ENCODE measurements around the gene PCAT6. TPM values are rescaled to one million over a fixed set of nuclear protein-coding genes. Genes with fewer than 3 reads are reported as not detected.
A peak's percentile ranks its signal among the peaks of the same experiment; 100 is the strongest.

The PCAT6 gene
- total and polyA plus RNA-seq, 2 of the 8 experiments (the other 6 are each of a cell fraction or from before 2014, with no cell fraction given), result 4.6 to 14.7 TPM

GRCh38 chr1:202844935-202845334, 34.2 kb downstream of the PCAT6 start:
- H4K91ac ChIP-seq (replicated peaks; ENCODE audit: insufficient read length, low read length), result no peak overlapping the region
- WGBS, 2 experiments (ENCODE audit: extremely low coverage in 1 of 2, insufficient coverage in 1 of 2, insufficient read length in 1 of 2, insufficient replicate concordance in 2 of 2, low coverage in 1 of 2, low lambda C conversion rate in 2 of 2, missing lambda C conversion rate in 1 of 2), result 72% methylated on average over 6 of the region's 6 CpGs; no CpG with 5 or more reads in 1 of the 2 experiments
- no peaks in the 10 kb centered on the region for H3K27me3 ChIP-seq (replicated peaks in 1 of 4; ENCODE audit: control insufficient read depth in 3 of 4, extremely low read depth in 1 of 4, insufficient read depth in 3 of 4, low read length in 3 of 4)
- H3K79me1 ChIP-seq (ENCODE audit: low read depth, low read length), result 0 out of 2 replicates have a peak, but pooled peaks cover 2% of the 10 kb centered on the region
- peaks cover 3 to 4% of the 10 kb centered on the region in 2 experiments for H4K20me1 ChIP-seq (replicated peaks in 1 of 2; ENCODE audit: control insufficient read depth in 1 of 2, insufficient read depth in 2 of 2, low read length in 2 of 2)
- H3K79me2 ChIP-seq (ENCODE audit: control insufficient read depth in 1 of 2, insufficient read depth in 2 of 2, low read length in 2 of 2), result no peaks in the 10 kb centered on the region
- no peak overlapping the region; the same call in none of the 2 replicates for H4K8ac ChIP-seq (ENCODE audit: extremely low read depth, insufficient read depth, low read length)
- no peak overlapping the region for H3K56ac ChIP-seq (replicated peaks; ENCODE audit: insufficient read length, low read depth, low read length)
- ChIA-PET CTCF (ENCODE audit: partially characterized antibody) (interaction anchor here (1.0 to 2.1 kb wide), 8 partner anchors 9 to 185 kb away, joined by 3 to 6 read pairs (median 4); partner anchors contain the start of gene PCAT6), POLR2A (ENCODE audit: partially characterized antibody) (interaction anchor here (0.8 to 2.2 kb wide), 10 partner anchors 9 to 63 kb away, joined by 3 to 11 read pairs (median 4); partner anchors contain the start of gene PCAT6)
- TF ChIP-seq SIN3A (conservative IDR thresholded peaks at IDR 0.05 in 1 of 2, IDR thresholded peaks at IDR 0.05 in 1 of 2; ENCODE audit: low read depth in 1 of 2, low read length in 2 of 2), result no peak; a peak in 1 of 4 replicates
- TF ChIP-seq TEAD4 (IDR thresholded peaks at IDR 0.05; ENCODE audit: low read depth, low read length), result peak; percentile 59; the same call in 1 of the 2 replicates
- TF ChIP-seq MAX (IDR thresholded peaks at IDR 0.05), result peak; percentile 75
- TF ChIP-seq RFX5 (IDR thresholded peaks at IDR 0.05; ENCODE audit: borderline replicate concordance, low read depth, low read length), result no peak
- 0 out of 2 replicates have a peak overlapping the region, but pooled peaks have one; percentile 88 for H2BK15ac ChIP-seq (ENCODE audit: low read length)
- peaks cover 0 to 6% (median 1%) of the 10 kb centered on the region in 4 experiments; a peak in 2 of 8 replicates for H3K36me3 ChIP-seq (ENCODE audit: control insufficient read depth in 2 of 4, insufficient read depth in 4 of 4, low read length in 3 of 4)
- DNase-seq (ENCODE audit: low read depth in 1 of 2, low spot score in 2 of 2) (no peak), FAIRE-seq (no peak)
- no peak overlapping the region for H4K5ac ChIP-seq (ENCODE audit: insufficient read length, low read depth, low read length)
- H2BK12ac ChIP-seq (ENCODE audit: low read depth, low read length), result peak overlapping the region; percentile 68; the same call in 1 of the 2 replicates
- H2BK20ac ChIP-seq (ENCODE audit: low read length), result no peak overlapping the region
- no peaks in the 10 kb centered on the region for H3K9me3 ChIP-seq (ENCODE audit: insufficient read depth in 2 of 2, low read depth in 1 of 2, low read length in 1 of 2)
- H2AK5ac ChIP-seq (ENCODE audit: low read depth, low read length), result peak overlapping the region; percentile 65; the same call in 1 of the 2 replicates
- H2BK5ac ChIP-seq (ENCODE audit: low read depth, low read length), result 0 out of 2 replicates have a peak overlapping the region, but pooled peaks have one; percentile 19
- no peak overlapping the region for H3K4me2 ChIP-seq (ENCODE audit: insufficient read depth in 1 of 2, low read depth in 2 of 2, low read length in 2 of 2)
- no peak overlapping the region for H3K23ac ChIP-seq (ENCODE audit: insufficient read length)
- no peak overlapping the region for H2BK120ac ChIP-seq (replicated peaks; ENCODE audit: low read depth, low read length)
- H3K9ac ChIP-seq (replicated peaks in 1 of 4; ENCODE audit: extremely low read depth in 1 of 4, low read depth in 3 of 4, low read length in 3 of 4), result 0 out of 7 replicates have a peak overlapping the region, but pooled peaks of 1 of the 4 experiments have one; percentile 40
- peaks cover 0 to 5% (median 0%) of the 10 kb centered on the region in 4 experiments; a peak in 1 of 7 replicates for H3K4me1 ChIP-seq (replicated peaks in 1 of 4; ENCODE audit: control insufficient read depth in 3 of 4, insufficient read depth in 4 of 4, low read length in 3 of 4)
- no peak overlapping the region for H3K27ac ChIP-seq (ENCODE audit: low read depth, low read length)
- no peak overlapping the region for H3K14ac ChIP-seq (ENCODE audit: insufficient read length)
- no peak overlapping the region for H2AFZ ChIP-seq (ENCODE audit: low read length)
- H3K4me3 ChIP-seq (ENCODE audit: extremely low read depth in 1 of 4, insufficient read depth in 2 of 4, low read depth in 3 of 4, low read length in 4 of 4), result no peak overlapping the region
- no peak overlapping the region for H3K18ac ChIP-seq (ENCODE audit: extremely low read depth, low read length)
- no peak overlapping the region for H3K4ac ChIP-seq (replicated peaks; ENCODE audit: insufficient read length, low read depth, low read length)
- no peaks in the 10 kb centered on the region for H3K23me2 ChIP-seq (ENCODE audit: low read depth, low read length)
